DMS79 (cell line): ENCODE results near the gene TRPV6.

Source experiments
- DNase-seq: peaks from one replicate; lab custom pipeline; 2025; lab: John Stamatoyannopoulos, UW

Gene TRPV6

GRCh38 chr7:142908290-142908689, 22.7 kb upstream of the TRPV6 start:
- no peak for DNase-seq

- DNase-seq: no peak
These were observed 21.1 kb upstream of the TRPV6 start for GRCh38 chr7:142906643-142907042.

- DNase-seq: no peak
These were observed 20.2 kb upstream of the TRPV6 start for GRCh38 chr7:142905759-142906158.

- DNase-seq: no peak
These were observed 18.6 kb upstream of the TRPV6 start for GRCh38 chr7:142904128-142904527.

- DNase-seq: no peak
These were observed 16.1 kb upstream of the TRPV6 start for GRCh38 chr7:142901426-142902259.

- DNase-seq: no peak
These were observed 14.1 kb upstream of the TRPV6 start for GRCh38 chr7:142899661-142900060.

- peak; percentile 52 for DNase-seq
These were observed 13.0 kb upstream of the TRPV6 start for GRCh38 chr7:142898377-142899170.

- DNase-seq: no peak
These were observed 12.1 kb upstream of the TRPV6 start for GRCh38 chr7:142897691-142898090.

- no peak for DNase-seq
These were observed 11.3 kb upstream of the TRPV6 start for GRCh38 chr7:142896741-142897379.

- no peak for DNase-seq
These were observed 10.6 kb upstream of the TRPV6 start for GRCh38 chr7:142896151-142896550.

GRCh38 chr7:142894985-142895593, 9.5 kb upstream of the TRPV6 start:
- no peak for DNase-seq

GRCh38 chr7:142894112-142894984, 8.8 kb upstream of the TRPV6 start:
- no peak for DNase-seq

- DNase-seq: no peak
These were observed 7.4 kb upstream of the TRPV6 start for GRCh38 chr7:142892951-142893350.

GRCh38 chr7:142891490-142892082, 6.0 kb upstream of the TRPV6 start:
- no peak for DNase-seq

GRCh38 chr7:142890874-142891485, 5.4 kb upstream of the TRPV6 start:
- DNase-seq: no peak

- no peak for DNase-seq
These were observed 4.3 kb upstream of the TRPV6 start for GRCh38 chr7:142889816-142890215.

GRCh38 chr7:142887282-142888015, 1.9 kb upstream of the TRPV6 start:
- DNase-seq: no peak

GRCh38 chr7:142886866-142887265, 1.3 kb upstream of the TRPV6 start:
- DNase-seq: no peak

- DNase-seq: no peak
These were observed 1.3 kb downstream of the TRPV6 start for GRCh38 chr7:142884286-142884640.
